Skeletal muscle satellite cell (primary cell): Measurements from ENCODE around the gene PDZD2.
"Not testable (repeated sequence)": the region's sequence is repeated elsewhere in the genome, so short reads cannot be mapped to it uniquely, and the experiment has no call there.

ENCODE experiments used
- H3K27me3 ChIP-seq: 2 replicates; pipeline ENCODE4 v1.7.0; 2013; ENCODE audit warnings: low read length; ENCODE audit not compliant: control insufficient read depth, insufficient read depth
- H3K36me3 ChIP-seq: 2 replicates; pipeline ENCODE4 v1.7.0; 2013; ENCODE audit warnings: mild to moderate bottlenecking, control low read depth, low read length; ENCODE audit not compliant: insufficient read depth
- H3K4me1 ChIP-seq: 2 replicates; pipeline ENCODE4 v1.7.0; 2013; ENCODE audit warnings: low read length; ENCODE audit not compliant: control insufficient read depth, insufficient read depth
- H3K4me2 ChIP-seq: 2 replicates; pipeline ENCODE4 v1.7.0; 2013; ENCODE audit warnings: mild to moderate bottlenecking, low read length
- H3K4me3 ChIP-seq: 2 replicates; pipeline ENCODE4 v1.7.0; 2013; ENCODE audit warnings: low read length
- H3K9ac ChIP-seq: 2 replicates; pipeline ENCODE4 v1.7.0; 2013; ENCODE audit warnings: mild to moderate bottlenecking, low read depth, low read length, moderate library complexity
- H3K9me3 ChIP-seq: replicated peaks from 2 replicates; pipeline ENCODE4 v1.7.0; 2013; ENCODE audit warnings: mild to moderate bottlenecking, control low read depth, low read length

Gene PDZD2

GRCh38 chr5:31975189-31975612, 336.3 kb downstream of the PDZD2 start:
- not testable (repeated sequence) for H3K4me2 ChIP-seq, H3K9me3 ChIP-seq, H3K36me3 ChIP-seq, H3K4me1 ChIP-seq, H3K4me3 ChIP-seq, H3K9ac ChIP-seq
- peaks cover 35% of the 10 kb centered on the region for H3K27me3 ChIP-seq

GRCh38 chr5:31976169-31976568, 337.2 kb downstream of the PDZD2 start:
- H3K36me3 ChIP-seq, result no peaks in the 10 kb centered on the region
- H3K9me3 ChIP-seq, result no peaks in the 10 kb centered on the region
- no peak overlapping the region for H3K4me2 ChIP-seq
- no peak overlapping the region for H3K9ac ChIP-seq
- H3K27me3 ChIP-seq, result peaks cover 37% of the 10 kb centered on the region
- H3K4me1 ChIP-seq, result no peaks in the 10 kb centered on the region
- no peak overlapping the region for H3K4me3 ChIP-seq

- H3K36me3 ChIP-seq, result no peaks in the 10 kb centered on the region
- H3K4me3 ChIP-seq, result no peak overlapping the region
- H3K9ac ChIP-seq, result no peak overlapping the region
Measured at GRCh38 chr5:31981361-31981945, 342.5 kb downstream of the PDZD2 start.

GRCh38 chr5:31982027-31982426, 343.1 kb downstream of the PDZD2 start:
- Histone ChIP-seq H3K4me3 (no peak overlapping the region), H3K4me1 (peaks cover 7% of the 10 kb centered on the region), H3K27me3 (peaks cover 23% of the 10 kb centered on the region), H3K36me3 (no peaks in the 10 kb centered on the region), H3K4me2 (no peak overlapping the region), H3K9me3 (no peaks in the 10 kb centered on the region), H3K9ac (no peak overlapping the region)

More at GRCh38 chr5:31981361-31981945, 342.5 kb downstream of the PDZD2 start:
- Histone ChIP-seq H3K4me1 (peaks cover 7% of the 10 kb centered on the region), H3K4me2 (no peak overlapping the region), H3K9me3 (no peaks in the 10 kb centered on the region), H3K27me3 (peaks cover 23% of the 10 kb centered on the region)

GRCh38 chr5:31982621-31983020, 343.7 kb downstream of the PDZD2 start:
- Histone ChIP-seq H3K27me3 (peaks cover 23% of the 10 kb centered on the region), H3K4me2 (no peak overlapping the region), H3K9ac (no peak overlapping the region), H3K4me1 (peaks cover 7% of the 10 kb centered on the region), H3K36me3 (no peaks in the 10 kb centered on the region), H3K4me3 (no peak overlapping the region), H3K9me3 (no peaks in the 10 kb centered on the region)

- H3K4me3 ChIP-seq, result no peak overlapping the region
- H3K9me3 ChIP-seq, result no peaks in the 10 kb centered on the region
- H3K4me2 ChIP-seq, result no peak overlapping the region
- H3K9ac ChIP-seq, result no peak overlapping the region
- no peaks in the 10 kb centered on the region for H3K36me3 ChIP-seq
- H3K4me1 ChIP-seq, result peaks cover 17% of the 10 kb centered on the region
- H3K27me3 ChIP-seq, result peaks cover 20% of the 10 kb centered on the region
Measured at GRCh38 chr5:31983851-31984250, 344.9 kb downstream of the PDZD2 start.

GRCh38 chr5:31984691-31985090, 345.8 kb downstream of the PDZD2 start:
- Histone ChIP-seq H3K4me3 (no peak overlapping the region), H3K9me3 (no peaks in the 10 kb centered on the region), H3K9ac (no peak overlapping the region), H3K36me3 (no peaks in the 10 kb centered on the region), H3K4me1 (peaks cover 19% of the 10 kb centered on the region), H3K27me3 (peaks cover 15% of the 10 kb centered on the region), H3K4me2 (no peak overlapping the region)

- Histone ChIP-seq H3K9ac (no peak overlapping the region), H3K4me3 (no peak overlapping the region), H3K4me1 (peaks cover 33% of the 10 kb centered on the region), H3K9me3 (no peaks in the 10 kb centered on the region), H3K36me3 (no peaks in the 10 kb centered on the region), H3K4me2 (no peak overlapping the region), H3K27me3 (peaks cover 5% of the 10 kb centered on the region)
Measured at GRCh38 chr5:31986101-31986500, 347.2 kb downstream of the PDZD2 start.

- H3K27me3 ChIP-seq, result no peaks in the 10 kb centered on the region
- H3K36me3 ChIP-seq, result no peaks in the 10 kb centered on the region
- H3K4me2 ChIP-seq, result peak overlapping the region; percentile 10
- H3K4me1 ChIP-seq, result peaks cover 33% of the 10 kb centered on the region
- peak overlapping the region; percentile 14 for H3K4me3 ChIP-seq
- H3K9me3 ChIP-seq, result no peaks in the 10 kb centered on the region
- H3K9ac ChIP-seq, result no peak overlapping the region
Measured at GRCh38 chr5:31987985-31988710, 349.2 kb downstream of the PDZD2 start.

GRCh38 chr5:31990081-31990650, 351.2 kb downstream of the PDZD2 start:
- no peaks in the 10 kb centered on the region for H3K36me3 ChIP-seq
- H3K9ac ChIP-seq, result no peak overlapping the region
- H3K9me3 ChIP-seq, result no peaks in the 10 kb centered on the region
- H3K4me3 ChIP-seq, result no peak overlapping the region
- no peak overlapping the region for H3K4me2 ChIP-seq
- H3K27me3 ChIP-seq, result no peaks in the 10 kb centered on the region
- peaks cover 39% of the 10 kb centered on the region for H3K4me1 ChIP-seq

GRCh38 chr5:31990701-31991110, 351.8 kb downstream of the PDZD2 start:
- no peaks in the 10 kb centered on the region for H3K27me3 ChIP-seq
- no peak overlapping the region for H3K9ac ChIP-seq
- no peak overlapping the region for H3K4me3 ChIP-seq
- no peak overlapping the region for H3K4me2 ChIP-seq
- no peaks in the 10 kb centered on the region for H3K9me3 ChIP-seq
- H3K36me3 ChIP-seq, result no peaks in the 10 kb centered on the region
- H3K4me1 ChIP-seq, result peaks cover 39% of the 10 kb centered on the region
